GM12864 (cell line): Measurements from ENCODE around the gene AOPEP.

Experiments
- DNase-seq: peaks from one replicate; pipeline ENCODE4 v3.0.0-alpha.2; 2011; ENCODE audit warnings: low read depth
- H3K4me3 ChIP-seq: 2 replicates; pipeline ENCODE4 v1.5.1; 2011; ENCODE audit warnings: mild to moderate bottlenecking, low read depth, low read length, control low read depth
- TF ChIP-seq, protein P1 (sequence below): IDR thresholded peaks from 2 replicates; pipeline ENCODE4 v1.5.1; 2011; ENCODE audit warnings: low read depth, mild to moderate bottlenecking, moderate library complexity, low read length, control low read depth, inconsistent platforms; ENCODE audit errors: missing control alignments

Gene AOPEP

DNA sequence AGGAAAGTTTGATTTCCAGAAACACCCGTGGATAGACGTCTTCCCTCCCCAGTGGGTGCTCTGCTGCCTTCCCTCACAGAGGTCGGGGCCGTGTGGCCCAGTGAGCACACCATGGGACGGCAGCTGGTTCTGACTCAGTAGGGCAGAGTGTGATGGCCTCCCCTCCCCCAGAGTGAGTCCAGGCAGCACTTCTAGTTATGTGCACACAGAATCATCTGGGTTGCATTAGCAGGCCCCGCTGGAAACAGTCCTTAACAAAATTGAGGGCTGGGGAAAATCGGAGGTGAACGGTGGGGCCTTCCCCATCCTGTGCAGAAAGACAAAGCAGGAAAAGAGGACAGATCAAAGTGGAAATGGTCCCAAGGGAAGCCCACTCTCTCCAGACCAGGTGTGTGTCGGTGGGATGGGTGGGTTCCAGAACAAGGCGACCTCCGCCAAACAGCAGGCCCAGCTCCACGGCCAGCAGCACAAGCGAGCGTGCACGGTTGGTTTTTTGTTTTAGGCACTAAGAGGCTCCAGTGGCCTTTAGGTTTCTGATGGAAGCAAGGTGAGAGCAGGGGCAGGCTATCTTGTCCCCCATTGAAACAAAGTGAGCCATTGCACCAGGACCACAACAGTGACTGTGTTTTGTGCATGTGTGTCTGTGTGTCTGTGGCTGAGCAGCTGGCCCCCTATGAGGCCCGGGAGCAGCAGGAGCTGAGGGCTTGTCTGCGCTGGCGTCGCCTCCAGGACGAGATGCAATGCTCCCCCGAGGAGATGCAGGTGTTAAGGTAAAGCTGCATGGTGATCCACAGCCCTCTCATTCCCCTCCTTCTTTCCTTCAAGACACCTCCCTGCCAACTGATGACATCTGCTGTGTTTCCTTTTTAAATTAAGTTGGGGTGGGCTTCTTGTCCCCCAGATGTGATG is 201.5 kb downstream of the AOPEP start:
- TF ChIP-seq, protein P1, sequence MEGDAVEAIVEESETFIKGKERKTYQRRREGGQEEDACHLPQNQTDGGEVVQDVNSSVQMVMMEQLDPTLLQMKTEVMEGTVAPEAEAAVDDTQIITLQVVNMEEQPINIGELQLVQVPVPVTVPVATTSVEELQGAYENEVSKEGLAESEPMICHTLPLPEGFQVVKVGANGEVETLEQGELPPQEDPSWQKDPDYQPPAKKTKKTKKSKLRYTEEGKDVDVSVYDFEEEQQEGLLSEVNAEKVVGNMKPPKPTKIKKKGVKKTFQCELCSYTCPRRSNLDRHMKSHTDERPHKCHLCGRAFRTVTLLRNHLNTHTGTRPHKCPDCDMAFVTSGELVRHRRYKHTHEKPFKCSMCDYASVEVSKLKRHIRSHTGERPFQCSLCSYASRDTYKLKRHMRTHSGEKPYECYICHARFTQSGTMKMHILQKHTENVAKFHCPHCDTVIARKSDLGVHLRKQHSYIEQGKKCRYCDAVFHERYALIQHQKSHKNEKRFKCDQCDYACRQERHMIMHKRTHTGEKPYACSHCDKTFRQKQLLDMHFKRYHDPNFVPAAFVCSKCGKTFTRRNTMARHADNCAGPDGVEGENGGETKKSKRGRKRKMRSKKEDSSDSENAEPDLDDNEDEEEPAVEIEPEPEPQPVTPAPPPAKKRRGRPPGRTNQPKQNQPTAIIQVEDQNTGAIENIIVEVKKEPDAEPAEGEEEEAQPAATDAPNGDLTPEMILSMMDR, result no peak
- DNase-seq, result no peak
- no peak overlapping the region for H3K4me3 ChIP-seq

DNA sequence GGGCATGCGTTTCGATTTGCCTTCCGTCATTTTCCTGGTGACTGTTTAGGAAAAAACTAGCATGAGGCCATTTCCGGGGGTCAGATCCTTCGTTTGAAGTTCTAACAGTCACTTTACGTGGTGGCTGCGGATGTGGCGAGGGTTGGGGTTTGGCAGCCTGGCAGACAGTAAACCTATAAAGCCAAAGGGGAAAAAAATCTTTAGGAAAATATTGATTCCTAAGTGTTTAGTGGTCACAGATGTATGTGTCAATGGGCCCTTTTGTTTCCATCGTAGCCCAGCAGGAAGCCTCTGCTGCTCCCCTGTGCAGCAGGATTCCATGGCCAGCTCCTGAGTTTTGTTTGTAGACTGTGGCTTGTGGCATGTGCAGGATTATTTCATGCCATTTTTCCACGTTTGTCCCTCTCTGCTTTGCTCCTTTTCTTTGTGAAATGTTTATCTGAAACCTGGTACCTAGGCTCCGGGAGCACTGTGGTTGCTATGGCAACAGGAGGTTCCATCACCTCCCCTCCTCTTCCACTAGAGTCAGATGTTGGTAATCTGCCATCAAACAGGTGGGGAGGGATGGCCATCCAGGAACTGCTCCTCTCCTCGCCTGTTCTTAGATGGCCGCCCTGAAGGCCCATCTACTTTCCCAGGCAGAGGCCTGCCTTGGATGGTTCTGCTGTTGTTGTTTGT is 202.3 kb downstream of the AOPEP start:
- TF ChIP-seq, protein P1, result no peak
- DNase-seq, result no peak
- no peak overlapping the region for H3K4me3 ChIP-seq

DNA sequence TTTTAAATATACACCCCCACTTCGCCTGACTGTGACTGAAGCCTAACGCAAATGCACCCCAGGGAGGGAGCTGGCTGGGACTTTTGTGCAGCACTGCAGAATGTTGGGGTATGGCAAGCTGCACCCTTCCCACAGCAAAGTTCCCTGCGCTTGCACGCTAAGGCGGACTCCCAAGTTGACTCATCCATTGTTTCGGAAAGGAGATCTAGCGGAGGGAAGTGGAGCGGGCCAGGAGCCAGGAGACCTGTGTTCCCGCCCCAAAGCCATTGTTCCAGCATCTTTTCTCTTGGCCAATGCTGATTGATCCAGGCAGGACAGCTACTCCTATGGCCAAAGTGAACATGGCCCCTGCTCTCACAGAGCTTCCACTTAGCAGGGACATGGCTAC is 202.9 kb downstream of the AOPEP start:
- DNase-seq, result no peak
- no peak overlapping the region for H3K4me3 ChIP-seq
- TF ChIP-seq, protein P1, result no peak

DNA sequence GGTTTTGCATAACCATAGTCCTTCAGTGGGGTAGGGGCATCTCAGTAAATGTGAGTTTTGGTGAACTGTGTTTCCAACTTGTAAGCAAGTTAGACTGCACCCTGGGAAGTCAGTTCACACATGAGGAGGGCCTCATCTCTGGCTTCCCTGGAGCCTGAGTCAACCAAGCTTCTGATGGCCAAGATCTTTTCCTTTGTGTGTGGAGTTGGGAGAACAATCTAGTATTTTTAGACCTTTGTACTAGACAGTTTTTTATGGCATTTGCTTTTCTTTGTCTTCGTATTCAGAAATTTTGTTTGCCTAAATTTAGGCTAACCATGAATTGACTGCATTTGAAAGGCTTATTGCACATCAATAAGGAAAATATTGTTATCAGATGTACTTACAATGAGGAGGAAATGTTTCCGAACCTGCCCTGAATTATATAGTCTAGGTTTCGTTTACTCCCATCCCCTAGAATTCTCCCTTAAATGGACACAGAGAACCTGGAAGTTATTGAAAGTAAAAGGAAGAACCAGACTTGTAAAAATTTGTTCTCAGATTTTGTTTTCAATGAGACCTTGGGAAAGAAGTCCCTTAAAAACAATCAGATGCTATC is 204.6 kb downstream of the AOPEP start:
- no peak overlapping the region for H3K4me3 ChIP-seq
- TF ChIP-seq, protein P1, result no peak
- DNase-seq, result no peak

DNA sequence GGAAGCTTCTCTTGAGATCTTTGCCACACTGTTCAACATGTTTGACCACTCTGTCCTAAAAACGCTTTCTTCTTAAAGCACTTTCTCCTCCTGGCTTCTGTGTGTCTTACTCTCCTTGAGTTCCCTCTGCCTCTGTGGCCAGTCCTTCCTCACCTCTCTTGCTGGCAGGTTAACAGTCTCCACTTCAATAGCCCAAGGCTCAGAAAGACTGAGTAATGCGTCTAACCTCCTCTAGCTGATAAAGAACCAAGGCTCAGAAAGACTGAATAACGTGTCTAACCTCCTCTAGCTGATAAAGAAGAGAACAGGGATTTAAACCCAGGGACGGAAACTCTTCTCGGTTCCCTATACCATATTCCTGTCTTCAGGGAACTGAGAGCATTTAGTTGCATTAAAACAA is 205.2 kb downstream of the AOPEP start:
- DNase-seq, result no peak
- H3K4me3 ChIP-seq, result no peak overlapping the region
- TF ChIP-seq, protein P1, result no peak

DNA sequence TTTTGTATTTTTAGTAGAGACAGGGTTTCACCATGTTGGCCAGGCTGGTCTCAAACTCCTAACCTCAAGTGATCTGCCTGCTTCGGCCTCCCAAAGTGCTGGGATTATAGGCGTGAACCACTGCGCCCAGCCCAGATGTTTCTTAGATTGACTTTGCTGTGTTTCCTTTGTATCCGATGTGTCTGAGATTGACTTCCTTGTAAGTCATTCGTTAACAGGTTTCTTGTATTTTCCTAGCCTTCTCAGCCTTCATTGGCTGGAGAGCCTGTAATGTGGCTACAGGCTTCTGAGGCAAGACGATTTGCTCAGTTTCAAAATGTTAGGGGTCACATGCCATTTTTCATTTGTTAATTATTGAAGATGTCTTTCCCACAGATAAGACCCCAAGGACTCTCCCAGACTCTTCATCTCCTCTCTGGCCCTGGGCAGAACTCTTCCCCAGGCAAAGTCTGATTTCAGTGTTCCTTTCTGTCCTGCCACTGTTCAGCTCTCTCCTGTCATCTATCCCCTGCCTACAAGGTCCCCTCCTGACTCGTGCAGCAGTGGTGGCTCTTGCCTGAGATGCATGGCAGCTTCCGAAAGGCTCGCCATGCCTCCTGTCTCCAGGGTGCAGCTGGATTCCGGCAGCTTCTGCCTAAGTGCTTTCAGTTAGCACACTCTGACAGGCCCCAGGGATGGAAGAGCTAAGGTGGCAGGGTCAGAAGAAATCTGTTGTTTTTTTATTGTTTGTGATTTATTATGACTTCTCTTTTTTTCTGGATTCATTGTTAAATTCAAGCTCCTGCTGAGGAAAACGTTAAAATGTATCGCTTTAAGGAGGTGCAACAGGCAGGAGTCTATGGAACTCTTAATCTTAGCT is 206.4 kb downstream of the AOPEP start:
- TF ChIP-seq, protein P1, result no peak
- no peak for DNase-seq
- no peak overlapping the region for H3K4me3 ChIP-seq
